Gastrocnemius medialis (tissue), 4 donors: Measurements from ENCODE around the gene DPT.

Source experiments
- CTCF ChIP-seq, 5 experiments: fragments of 450-650 bp in 3 of 5; fragments of 200-600 bp in 2 of 5; sonication (generic) in 2 of 5; IDR thresholded peaks in 4 of 5; conservative IDR thresholded peaks in 1 of 5; 1 replicate in 4 of 5; 2 replicates in 1 of 5; pipeline ENCODE4 v1.5.1; 2016 to 2019; ENCODE audit warnings: antibody characterized with exemption in 5 of 5, mild to moderate bottlenecking in 3 of 5, moderate library complexity in 3 of 5
- POLR2A ChIP-seq, 2 donors: fragments of 450-650 bp; IDR thresholded peaks; one replicate each; pipeline ENCODE4 v1.6.1; 2017; ENCODE audit warnings: antibody characterized with exemption in 2 of 2, mild to moderate bottlenecking in 2 of 2, moderate library complexity in 2 of 2

DNA sequence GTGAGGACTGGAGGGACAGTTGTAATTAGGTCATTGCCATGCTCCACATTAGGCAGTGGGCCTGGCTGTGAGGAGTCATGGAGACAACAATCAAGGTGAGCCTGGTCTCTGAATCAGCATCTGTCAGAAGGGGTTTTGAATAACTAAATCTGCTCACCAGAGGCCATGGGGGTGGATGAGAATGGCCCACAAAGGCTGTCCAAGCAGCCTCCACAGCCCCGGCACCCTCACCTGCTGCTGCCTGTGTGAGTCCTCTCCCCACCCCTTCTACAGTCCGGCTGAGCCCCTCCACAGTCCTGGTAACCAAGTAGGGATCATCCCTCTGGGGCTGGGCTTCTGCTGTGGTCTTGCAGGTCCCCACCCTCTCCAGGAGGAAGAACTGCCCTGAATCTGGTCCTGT lies 2.3 kb downstream of the DPT start:
- TF ChIP-seq CTCF (IDR thresholded peaks at IDR 0.05 in 4 of 5, conservative IDR thresholded peaks at IDR 0.05 in 1 of 5) (no peak), POLR2A (IDR thresholded peaks at IDR 0.05) (no peak)
